ENCODE data around the gene RIN3. TPM values are rescaled to one million over a fixed set of nuclear protein-coding genes. Genes with fewer than 3 reads are reported as not detected.

Gene RIN3
- total RNA-seq, 1 experiment from 2014 or later, result 1.5 TPM

GRCh38 chr14:92556255-92556741 is 42.7 kb downstream of the RIN3 start:
- no peak overlapping the region for H3K18ac ChIP-seq (ENCODE audit: insufficient read length, low read depth, low read length)
- no peaks in the 10 kb centered on the region; the same call in 1 of the 2 replicates for H3K4me1 ChIP-seq (ENCODE audit: insufficient read depth, low read length)
- H3T11ph ChIP-seq (ENCODE audit: low read length), result no peak overlapping the region
- H3K27me3 Mint-ChIP-seq (ENCODE audit: low read depth), result no peaks in the 10 kb centered on the region
- WGBS (ENCODE audit: extremely low coverage, insufficient read length, low lambda C conversion rate), result no CpG with 5 or more reads among the region's 4 CpGs
- no peaks in the 10 kb centered on the region for H3K36me3 Mint-ChIP-seq (ENCODE audit: insufficient read depth in 1 of 3, low read depth in 3 of 3)
- no peak overlapping the region for H4K5ac ChIP-seq (ENCODE audit: insufficient read length, low read depth, low read length)
- no peak for TF ChIP-seq CTCF (conservative IDR thresholded peaks at IDR 0.05)
- no peak overlapping the region for H3K14ac ChIP-seq (ENCODE audit: insufficient read depth, low read length)
- no peaks in the 10 kb centered on the region for H3K27me3 ChIP-seq (ENCODE audit: insufficient read depth, low read length)
- no peak overlapping the region for H2BK5ac ChIP-seq (ENCODE audit: insufficient read length, low read length)
- H3K4ac ChIP-seq (ENCODE audit: low read depth, low read length), result no peak overlapping the region
- no peak overlapping the region for H2BK20ac ChIP-seq (ENCODE audit: low read depth, low read length, poor library complexity, severe bottlenecking)
- no peaks in the 10 kb centered on the region for H3K79me2 ChIP-seq (ENCODE audit: insufficient read depth, low read length)
- H3K9ac ChIP-seq (ENCODE audit: extremely low read depth, insufficient read length, low read length), result no peak overlapping the region
- no peak overlapping the region for H4K8ac ChIP-seq (replicated peaks; ENCODE audit: insufficient read length, low read depth, low read length)
- H4K20me1 ChIP-seq (ENCODE audit: control insufficient read depth, insufficient read depth, insufficient read length), result no peaks in the 10 kb centered on the region
- peaks cover 7 to 10% of the 10 kb centered on the region in 2 experiments; a peak in 3 of 4 replicates for H3K4me1 Mint-ChIP-seq
- H2BK12ac ChIP-seq (ENCODE audit: insufficient read length, low read depth, low read length), result no peak overlapping the region
- H3K23ac ChIP-seq (ENCODE audit: insufficient read length, low read depth, low read length), result no peak overlapping the region
- H3K56ac ChIP-seq (ENCODE audit: insufficient read length, low read depth, low read length), result no peak overlapping the region
- no peak overlapping the region for H3K4me3 Mint-ChIP-seq
- no peaks in the 10 kb centered on the region for H3K79me1 ChIP-seq (ENCODE audit: insufficient read depth, low read depth, low read length, poor library complexity, severe bottlenecking)
- no peak for DNase-seq
- no peaks in the 10 kb centered on the region for H3K23me2 ChIP-seq (ENCODE audit: insufficient read length, low read depth, low read length, poor library complexity, severe bottlenecking)
- H3K9me3 Mint-ChIP-seq, result no peaks in the 10 kb centered on the region
- no peak overlapping the region for H2BK15ac ChIP-seq (ENCODE audit: low read depth, low read length)
- no peak overlapping the region; a peak in 1 of 7 replicates for H3K27ac Mint-ChIP-seq
- no peak overlapping the region for H2AK5ac ChIP-seq (ENCODE audit: insufficient read length, low read length)
- no peak overlapping the region for H4K91ac ChIP-seq (ENCODE audit: insufficient read length, low read depth, low read length)
- no peak overlapping the region for H3K27ac ChIP-seq (ENCODE audit: insufficient read length, low read depth, low read length)
- H3K4me2 ChIP-seq (ENCODE audit: insufficient read depth, insufficient read length, low read length), result no peak overlapping the region
- no peaks in the 10 kb centered on the region for H3K9me3 ChIP-seq (ENCODE audit: control insufficient read depth, low read depth, low read length)
- H2BK120ac ChIP-seq (ENCODE audit: low read depth, low read length, poor library complexity, severe bottlenecking), result no peak overlapping the region
- no peak overlapping the region for H2AFZ ChIP-seq (ENCODE audit: low read length)
